HL-60 (cell line): ENCODE results near the gene PGM1.

ENCODE experiments used
- DNase-seq, 2 experiments: peaks; one replicate each; pipeline ENCODE4 v3.0.0-alpha.2; 2010 to 2020; ENCODE audit warnings: low read depth in 1 of 2, low spot score in 1 of 2
- H3K27ac ChIP-seq: fragments of 250-450 bp; sonication (Bioruptor Pico); replicated peaks from 2 replicates; pipeline ENCODE4 v1.5.1; 2020; ENCODE audit warnings: mild to moderate bottlenecking, moderate library complexity
- H3K27me3 ChIP-seq: fragments of 250-450 bp; sonication (Bioruptor Pico); 2 replicates; pipeline ENCODE4 v1.5.1; 2021; ENCODE audit warnings: mild to moderate bottlenecking, moderate library complexity; ENCODE audit not compliant: insufficient read depth, poor library complexity, severe bottlenecking
- H3K4me3 ChIP-seq: replicated peaks from 2 replicates; pipeline ENCODE4 v1.5.1; 2011; ENCODE audit warnings: mild to moderate bottlenecking, control low read depth, low read length; ENCODE audit not compliant: insufficient read depth
- GABPA ChIP-seq: IDR thresholded peaks from 2 replicates; pipeline ENCODE4 v1.6.1; 2012; ENCODE audit warnings: low read depth
- POLR2AphosphoS5 ChIP-seq: IDR thresholded peaks from 2 replicates; pipeline ENCODE4 v1.6.1; 2012; ENCODE audit warnings: low read depth
- SPI1 ChIP-seq: IDR thresholded peaks from 2 replicates; pipeline ENCODE4 v1.6.1; 2012; ENCODE audit warnings: low read depth, mild to moderate bottlenecking, borderline replicate concordance
- TF ChIP-seq, protein P1 (sequence below): IDR thresholded peaks from 2 replicates; pipeline ENCODE4 v1.6.1; 2012; ENCODE audit warnings: low read depth; ENCODE audit not compliant: insufficient replicate concordance
- TF ChIP-seq, protein P2 (sequence below): IDR thresholded peaks from one replicate; pipeline ENCODE4 v1.5.1; 2011; ENCODE audit warnings: low read length, control low read depth, inconsistent platforms; ENCODE audit not compliant: insufficient read depth

The PGM1 gene

DNA sequence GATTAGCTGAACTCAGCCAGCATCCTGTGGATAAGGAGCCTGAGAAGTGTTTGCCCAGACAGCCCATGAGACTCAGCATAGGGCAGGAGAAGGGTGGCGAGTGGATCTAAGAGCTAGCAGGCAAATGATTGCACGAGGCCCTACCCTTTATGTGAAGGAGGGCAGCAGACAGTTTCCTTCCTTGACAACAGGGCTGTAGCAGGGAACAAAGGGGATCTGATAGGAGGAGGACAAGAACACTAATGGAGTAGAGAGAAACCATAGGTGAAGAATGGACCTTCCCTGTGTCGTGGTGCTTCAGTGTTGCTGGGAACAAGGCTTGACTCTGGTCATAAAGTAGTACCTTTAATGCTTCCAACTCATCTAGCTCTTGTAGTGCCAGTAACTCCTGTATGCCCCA is 84.3 kb downstream of the PGM1 start:
- no peak overlapping the region for H3K27ac ChIP-seq
- TF ChIP-seq GABPA = no peak
- no peak for TF ChIP-seq POLR2AphosphoS5
- H3K4me3 ChIP-seq = no peak overlapping the region
- no peak for DNase-seq
- no peaks in the 10 kb centered on the region for H3K27me3 ChIP-seq

DNA sequence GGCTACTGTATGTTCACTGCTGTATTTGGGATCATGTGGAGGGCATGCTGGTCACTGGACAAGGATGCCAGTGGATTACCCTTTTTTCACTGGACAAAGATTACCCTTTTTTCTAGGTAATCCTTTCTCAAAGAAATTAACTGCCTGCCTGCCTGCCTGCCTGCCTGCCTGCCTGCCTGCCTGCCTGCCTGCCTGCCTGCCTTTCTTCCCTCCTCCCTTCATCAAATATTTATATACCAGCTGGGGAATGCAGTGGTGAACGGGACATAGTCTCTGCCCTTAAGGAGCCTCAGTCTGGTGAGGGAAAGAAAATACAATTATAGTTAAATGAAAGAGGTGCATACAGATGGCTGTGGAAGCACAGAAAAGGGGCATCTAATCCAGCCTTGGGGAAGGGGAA is 85.0 kb downstream of the PGM1 start:
- DNase-seq = no peak
- TF ChIP-seq, protein P1, sequence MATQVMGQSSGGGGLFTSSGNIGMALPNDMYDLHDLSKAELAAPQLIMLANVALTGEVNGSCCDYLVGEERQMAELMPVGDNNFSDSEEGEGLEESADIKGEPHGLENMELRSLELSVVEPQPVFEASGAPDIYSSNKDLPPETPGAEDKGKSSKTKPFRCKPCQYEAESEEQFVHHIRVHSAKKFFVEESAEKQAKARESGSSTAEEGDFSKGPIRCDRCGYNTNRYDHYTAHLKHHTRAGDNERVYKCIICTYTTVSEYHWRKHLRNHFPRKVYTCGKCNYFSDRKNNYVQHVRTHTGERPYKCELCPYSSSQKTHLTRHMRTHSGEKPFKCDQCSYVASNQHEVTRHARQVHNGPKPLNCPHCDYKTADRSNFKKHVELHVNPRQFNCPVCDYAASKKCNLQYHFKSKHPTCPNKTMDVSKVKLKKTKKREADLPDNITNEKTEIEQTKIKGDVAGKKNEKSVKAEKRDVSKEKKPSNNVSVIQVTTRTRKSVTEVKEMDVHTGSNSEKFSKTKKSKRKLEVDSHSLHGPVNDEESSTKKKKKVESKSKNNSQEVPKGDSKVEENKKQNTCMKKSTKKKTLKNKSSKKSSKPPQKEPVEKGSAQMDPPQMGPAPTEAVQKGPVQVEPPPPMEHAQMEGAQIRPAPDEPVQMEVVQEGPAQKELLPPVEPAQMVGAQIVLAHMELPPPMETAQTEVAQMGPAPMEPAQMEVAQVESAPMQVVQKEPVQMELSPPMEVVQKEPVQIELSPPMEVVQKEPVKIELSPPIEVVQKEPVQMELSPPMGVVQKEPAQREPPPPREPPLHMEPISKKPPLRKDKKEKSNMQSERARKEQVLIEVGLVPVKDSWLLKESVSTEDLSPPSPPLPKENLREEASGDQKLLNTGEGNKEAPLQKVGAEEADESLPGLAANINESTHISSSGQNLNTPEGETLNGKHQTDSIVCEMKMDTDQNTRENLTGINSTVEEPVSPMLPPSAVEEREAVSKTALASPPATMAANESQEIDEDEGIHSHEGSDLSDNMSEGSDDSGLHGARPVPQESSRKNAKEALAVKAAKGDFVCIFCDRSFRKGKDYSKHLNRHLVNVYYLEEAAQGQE = no peak
- TF ChIP-seq POLR2AphosphoS5 = no peak
- TF ChIP-seq, protein P2, sequence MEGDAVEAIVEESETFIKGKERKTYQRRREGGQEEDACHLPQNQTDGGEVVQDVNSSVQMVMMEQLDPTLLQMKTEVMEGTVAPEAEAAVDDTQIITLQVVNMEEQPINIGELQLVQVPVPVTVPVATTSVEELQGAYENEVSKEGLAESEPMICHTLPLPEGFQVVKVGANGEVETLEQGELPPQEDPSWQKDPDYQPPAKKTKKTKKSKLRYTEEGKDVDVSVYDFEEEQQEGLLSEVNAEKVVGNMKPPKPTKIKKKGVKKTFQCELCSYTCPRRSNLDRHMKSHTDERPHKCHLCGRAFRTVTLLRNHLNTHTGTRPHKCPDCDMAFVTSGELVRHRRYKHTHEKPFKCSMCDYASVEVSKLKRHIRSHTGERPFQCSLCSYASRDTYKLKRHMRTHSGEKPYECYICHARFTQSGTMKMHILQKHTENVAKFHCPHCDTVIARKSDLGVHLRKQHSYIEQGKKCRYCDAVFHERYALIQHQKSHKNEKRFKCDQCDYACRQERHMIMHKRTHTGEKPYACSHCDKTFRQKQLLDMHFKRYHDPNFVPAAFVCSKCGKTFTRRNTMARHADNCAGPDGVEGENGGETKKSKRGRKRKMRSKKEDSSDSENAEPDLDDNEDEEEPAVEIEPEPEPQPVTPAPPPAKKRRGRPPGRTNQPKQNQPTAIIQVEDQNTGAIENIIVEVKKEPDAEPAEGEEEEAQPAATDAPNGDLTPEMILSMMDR = no peak
- Histone ChIP-seq H3K27me3 (no peaks in the 10 kb centered on the region), H3K4me3 (no peak overlapping the region), H3K27ac (no peak overlapping the region)

DNA sequence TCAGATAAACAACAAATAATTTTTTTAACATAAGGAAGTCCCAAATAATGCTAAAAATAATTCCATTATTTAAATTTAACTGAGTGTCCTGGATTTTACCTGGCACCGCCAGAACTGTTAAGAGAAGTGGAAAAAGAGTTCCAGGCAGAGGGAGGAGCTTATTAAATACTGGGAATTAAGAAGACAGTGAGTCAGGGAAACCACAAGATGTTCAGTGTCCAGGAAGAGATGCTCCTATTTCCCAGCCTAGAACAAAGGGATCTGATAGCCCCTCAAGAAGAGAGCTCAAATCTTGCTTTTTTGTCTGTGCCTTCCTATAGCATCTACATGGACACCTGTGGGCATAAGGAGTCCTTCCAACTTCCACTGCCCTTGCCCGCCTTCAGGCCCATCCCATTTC is 85.9 kb downstream of the PGM1 start:
- Histone ChIP-seq H3K27ac (no peak overlapping the region), H3K4me3 (no peak overlapping the region), H3K27me3 (no peaks in the 10 kb centered on the region)
- DNase-seq = no peak
- TF ChIP-seq, protein P2 = no peak
- TF ChIP-seq, protein P1 = no peak
- TF ChIP-seq POLR2AphosphoS5 (no peak), GABPA (no peak), SPI1 (no peak)

DNA sequence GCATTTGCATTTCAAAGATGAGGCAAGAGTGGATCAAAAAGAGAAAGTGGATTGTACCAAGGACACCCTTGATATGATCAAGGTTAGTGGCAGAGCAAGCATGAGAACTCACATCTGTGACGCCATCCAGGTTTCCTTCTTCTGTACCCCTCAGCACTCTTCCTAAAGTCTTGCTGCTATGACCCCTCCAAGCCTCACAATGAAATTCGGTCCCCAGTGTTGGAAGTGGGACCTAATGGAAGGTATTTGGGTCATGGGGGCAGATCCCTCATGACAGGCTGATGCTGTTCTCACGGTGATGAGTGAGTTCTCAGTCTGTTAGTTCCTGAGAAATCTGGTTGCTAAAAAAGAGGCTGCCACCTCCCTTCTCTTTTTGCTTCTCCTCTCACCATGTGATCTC is 86.4 kb downstream of the PGM1 start:
- H3K4me3 ChIP-seq = no peak overlapping the region
- no peak for DNase-seq
- TF ChIP-seq SPI1 (no peak), POLR2AphosphoS5 (no peak), GABPA (no peak)
- TF ChIP-seq, protein P1 = no peak
- TF ChIP-seq, protein P2 = no peak
- no peaks in the 10 kb centered on the region for H3K27me3 ChIP-seq
- H3K27ac ChIP-seq = no peak overlapping the region
